HepG2 (cell line): Measurements from ENCODE around the gene SNIP1. TPM values are rescaled to one million over a fixed set of nuclear protein-coding genes. Genes with fewer than 3 reads are reported as not detected.

Experiments
- AGO2 ChIP-seq: fragments of 200-400 bp; formaldehyde crosslinking; optimal IDR thresholded peaks from 2 replicates; pipeline ENCODE3; 2017; ENCODE audit warnings: mild to moderate bottlenecking, low read depth, low read length, moderate library complexity
- ATF2 ChIP-seq: sonication (generic); formaldehyde crosslinking; IDR thresholded peaks from 2 replicates; pipeline ENCODE4 v1.4.0; 2020; ENCODE audit warnings: missing genetic modification reagents
- EP300 ChIP-seq, 3 experiments: sonication (generic) in 1 of 3; formaldehyde crosslinking in 1 of 3; IDR thresholded peaks; 2 replicates each; pipeline versions ENCODE4 v1.5.1 to v1.6.1; 2011 to 2020; ENCODE audit warnings: low read depth in 2 of 3, low read length in 2 of 3, borderline replicate concordance in 1 of 3, improper control_type of control experiment in 1 of 3, mild to moderate bottlenecking in 1 of 3, missing genetic modification reagents in 1 of 3, moderate library complexity in 1 of 3
- ESRRA ChIP-seq: sonication (generic); formaldehyde crosslinking; IDR thresholded peaks from 2 replicates; pipeline ENCODE4 v1.5.1; 2020; ENCODE audit warnings: mild to moderate bottlenecking, low read depth, missing genetic modification reagents
- HES4 ChIP-seq: sonication (generic); formaldehyde crosslinking; IDR thresholded peaks from 2 replicates; pipeline ENCODE4 v1.9.0; 2021; ENCODE audit warnings: mild to moderate bottlenecking, missing genetic modification reagents, borderline replicate concordance
- HOXA3 ChIP-seq: sonication (generic); formaldehyde crosslinking; IDR thresholded peaks from 2 replicates; pipeline ENCODE4 v1.5.0; 2020; ENCODE audit warnings: missing genetic modification reagents
- JUN ChIP-seq: sonication (generic); formaldehyde crosslinking; IDR thresholded peaks from 2 replicates; pipeline ENCODE4 v1.4.0; 2020; ENCODE audit warnings: mild to moderate bottlenecking, missing genetic modification reagents
- MAFK ChIP-seq, 2 experiments: IDR thresholded peaks in 1 of 2; conservative IDR thresholded peaks in 1 of 2; 2 replicates each; pipeline ENCODE4 v1.6.1; 2011; ENCODE audit warnings: improper control_type of control experiment in 2 of 2, low read length in 2 of 2
- MAZ ChIP-seq, 2 experiments: sonication (generic) in 1 of 2; formaldehyde crosslinking in 1 of 2; IDR thresholded peaks; 2 replicates each; pipeline versions ENCODE4 v1.5.0 to v1.6.1; 2012 to 2020; ENCODE audit warnings: low read depth in 2 of 2, mild to moderate bottlenecking in 2 of 2, borderline replicate concordance in 1 of 2, improper control_type of control experiment in 1 of 2, low read length in 1 of 2, missing genetic modification reagents in 1 of 2, moderate library complexity in 1 of 2
- NPAS2 ChIP-seq: sonication (generic); formaldehyde crosslinking; IDR thresholded peaks from 2 replicates; pipeline ENCODE4 v1.8.0; 2022; ENCODE audit warnings: mild to moderate bottlenecking, missing genetic modification reagents, borderline replicate concordance
- PREB ChIP-seq: sonication (generic); formaldehyde crosslinking; IDR thresholded peaks from 2 replicates; pipeline ENCODE4 v1.4.0; 2020; ENCODE audit warnings: missing genetic modification reagents
- SAP130 ChIP-seq: IDR thresholded peaks from 2 replicates; pipeline ENCODE4 v1.6.1; 2016; ENCODE audit warnings: low read depth
- SMARCE1 ChIP-seq: fragments of 450-650 bp; IDR thresholded peaks from 2 replicates; pipeline ENCODE4 v1.6.1; 2017; ENCODE audit warnings: borderline replicate concordance
- SMYD3 ChIP-seq: sonication (generic); formaldehyde crosslinking; IDR thresholded peaks from 2 replicates; pipeline ENCODE4 v1.8.1; 2023; ENCODE audit warnings: mild to moderate bottlenecking, missing genetic modification reagents
- TSC22D2 ChIP-seq: sonication (generic); formaldehyde crosslinking; IDR thresholded peaks from 2 replicates; pipeline ENCODE4 v1.5.1; 2020; ENCODE audit warnings: missing genetic modification reagents, mild to moderate bottlenecking, borderline replicate concordance
- ZFP37 ChIP-seq: sonication (generic); formaldehyde crosslinking; IDR thresholded peaks from 2 replicates; pipeline ENCODE4 v1.4.0; 2020; ENCODE audit warnings: missing genetic modification reagents, borderline replicate concordance
- ZNF230 ChIP-seq: sonication (generic); formaldehyde crosslinking; IDR thresholded peaks from 2 replicates; pipeline ENCODE4 v1.4.0; 2020; ENCODE audit warnings: mild to moderate bottlenecking, missing genetic modification reagents
- ZNF264 ChIP-seq: sonication (generic); formaldehyde crosslinking; IDR thresholded peaks from 2 replicates; pipeline ENCODE4 v1.4.0; 2020; ENCODE audit warnings: missing genetic modification reagents
- ZNF3 ChIP-seq: IDR thresholded peaks from 2 replicates; pipeline ENCODE4 v1.7.0; 2017; ENCODE audit warnings: inconsistent platforms
- ZNF75D ChIP-seq: sonication (generic); formaldehyde crosslinking; IDR thresholded peaks from 2 replicates; pipeline ENCODE4 v1.8.1; 2023; ENCODE audit warnings: missing genetic modification reagents, mild to moderate bottlenecking, borderline replicate concordance
- ZNF788 ChIP-seq: sonication (generic); formaldehyde crosslinking; IDR thresholded peaks from 2 replicates; pipeline ENCODE4 v1.5.0; 2020; ENCODE audit warnings: mild to moderate bottlenecking, missing genetic modification reagents, borderline replicate concordance
- polyA plus RNA-seq, 8 experiments: library from polyadenylated mRNA; depleted of rRNA in 3 of 8; stranded (reverse) in 7 of 8; unstranded in 1 of 8; fragments of >200 nt; fragmentation: Illumina TruSeq in 4 of 8; extraction: Trizol in 4 of 8; gene quantifications; 2 replicates each; pipeline versions ENCODE4 v1.2.1 to v1.2.3, GENCODE V29; 2011 to 2016; ENCODE audit warnings: low read depth in 4 of 8, missing spikeins in 1 of 8, mixed read lengths in 1 of 8; ENCODE audit not compliant: insufficient read depth in 1 of 8
- total RNA-seq, 5 experiments: library from RNA; depleted of rRNA; stranded (reverse); fragments of >200 nt; fragmentation: Illumina TruSeq; extraction: Trizol; gene quantifications; 2 replicates each; pipeline ENCODE4 v1.2.3, GENCODE V29; 2016; ENCODE audit warnings: low read depth in 1 of 5
- TF ChIP-seq, protein P1 (sequence below): sonication (generic); formaldehyde crosslinking; IDR thresholded peaks from 2 replicates; pipeline ENCODE4 v1.5.0; 2020; ENCODE audit warnings: mild to moderate bottlenecking, missing genetic modification reagents
- TF ChIP-seq, protein P2 (sequence below): sonication (generic); formaldehyde crosslinking; conservative IDR thresholded peaks from 2 replicates; pipeline ENCODE4 v1.8.0; 2022; ENCODE audit warnings: missing genetic modification reagents

Gene SNIP1
- total and polyA plus RNA-seq, 2 of the 13 experiments (the other 11 are each of a cell fraction or from before 2014, with no cell fraction given) = 5.5 to 11.2 TPM

DNA sequence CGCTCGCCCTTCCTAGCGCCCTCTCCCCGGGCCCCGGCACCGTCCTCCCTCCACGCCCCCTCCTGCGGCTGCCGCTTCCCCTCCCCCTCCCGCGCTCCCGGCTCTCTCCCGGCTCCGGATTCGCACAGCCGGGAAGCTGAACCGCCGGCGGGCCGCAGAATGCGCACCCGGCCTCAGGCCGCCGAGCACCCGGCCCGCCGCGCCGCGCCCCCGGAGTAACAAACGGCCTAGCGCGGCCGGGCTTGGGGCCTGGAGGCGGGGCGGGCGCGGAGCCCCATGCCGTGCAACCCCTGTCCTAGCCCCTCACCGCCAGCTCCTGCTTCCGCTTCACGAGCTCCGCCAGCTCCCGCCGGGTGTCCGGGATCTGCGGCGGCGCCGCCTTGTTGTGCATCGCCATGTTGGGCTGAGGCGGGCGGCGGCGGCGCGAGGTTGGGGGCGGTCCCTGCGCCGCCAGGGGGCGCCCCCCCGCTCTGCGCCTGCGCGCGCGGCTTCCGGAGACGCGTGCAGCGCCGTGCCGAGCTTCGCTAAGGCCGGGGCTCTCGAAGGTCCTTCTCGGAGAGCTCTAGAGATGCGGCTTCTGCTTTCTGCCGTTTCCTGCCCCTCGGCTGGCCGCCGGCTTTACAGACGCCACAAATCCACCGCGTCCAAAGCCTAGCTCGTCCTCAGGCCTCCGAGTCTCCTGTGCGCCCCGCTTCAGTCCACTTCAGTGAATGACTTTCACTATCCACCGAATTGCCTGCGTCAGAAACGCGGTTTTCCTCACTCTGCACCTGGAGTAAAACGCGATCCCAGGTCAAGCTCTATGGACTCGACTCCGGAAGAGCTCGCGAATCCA, 39.5 kb downstream of the SNIP1 start, which contains the start of gene MEAF6 (continued):
- TF ChIP-seq HES4 (CRISPR knock-in tag) = peak; percentile 83
- no peak for TF ChIP-seq SMARCE1
- TF ChIP-seq ZNF788 = no peak; the same call in 1 of the 2 replicates
- TF ChIP-seq TSC22D2 = 0 out of 2 replicates have a peak, but pooled peaks have one; percentile 76
- peak; percentile 61; the same call in 1 of the 2 replicates for TF ChIP-seq JUN (CRISPR knock-in tag)
- TF ChIP-seq MAZ (IDR thresholded peaks at IDR 0.05; ENCODE audit: borderline replicate concordance, low read depth, low read length) = no peak
- peak; percentile 53; the same call in 1 of the 2 replicates for TF ChIP-seq MAZ (CRISPR knock-in tag; IDR thresholded peaks at IDR 0.05; ENCODE audit: low read depth)
- TF ChIP-seq SMYD3 (CRISPR knock-in tag) = 0 out of 2 replicates have a peak, but pooled peaks have one; percentile 47
- peak; percentile 68 for TF ChIP-seq SAP130
- TF ChIP-seq, protein P1, sequence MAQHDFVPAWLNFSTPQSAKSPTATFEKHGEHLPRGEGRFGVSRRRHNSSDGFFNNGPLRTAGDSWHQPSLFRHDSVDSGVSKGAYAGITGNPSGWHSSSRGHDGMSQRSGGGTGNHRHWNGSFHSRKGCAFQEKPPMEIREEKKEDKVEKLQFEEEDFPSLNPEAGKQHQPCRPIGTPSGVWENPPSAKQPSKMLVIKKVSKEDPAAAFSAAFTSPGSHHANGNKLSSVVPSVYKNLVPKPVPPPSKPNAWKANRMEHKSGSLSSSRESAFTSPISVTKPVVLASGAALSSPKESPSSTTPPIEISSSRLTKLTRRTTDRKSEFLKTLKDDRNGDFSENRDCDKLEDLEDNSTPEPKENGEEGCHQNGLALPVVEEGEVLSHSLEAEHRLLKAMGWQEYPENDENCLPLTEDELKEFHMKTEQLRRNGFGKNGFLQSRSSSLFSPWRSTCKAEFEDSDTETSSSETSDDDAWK = no peak
- TF ChIP-seq EP300 (IDR thresholded peaks at IDR 0.05; ENCODE audit: low read depth in 2 of 2, low read length in 2 of 2) = no peak
- no peak for TF ChIP-seq EP300 (CRISPR knock-in tag; IDR thresholded peaks at IDR 0.05; ENCODE audit: borderline replicate concordance)
- TF ChIP-seq AGO2 = peak; percentile 22
- no peak for TF ChIP-seq ATF2
- TF ChIP-seq HOXA3 = peak; percentile 91
- TF ChIP-seq MAFK (conservative IDR thresholded peaks at IDR 0.05 in 1 of 2, IDR thresholded peaks at IDR 0.05 in 1 of 2; ENCODE audit: low read length in 2 of 2) = no peak
- peak; percentile 90 for TF ChIP-seq ZFP37 (CRISPR knock-in tag)
- no peak for TF ChIP-seq ZNF75D
- TF ChIP-seq ESRRA = no peak; the same call in 1 of the 2 replicates
- TF ChIP-seq PREB = no peak
- TF ChIP-seq ZNF230 (CRISPR knock-in tag) = peak; percentile 59; the same call in 1 of the 2 replicates
- TF ChIP-seq, protein P2, sequence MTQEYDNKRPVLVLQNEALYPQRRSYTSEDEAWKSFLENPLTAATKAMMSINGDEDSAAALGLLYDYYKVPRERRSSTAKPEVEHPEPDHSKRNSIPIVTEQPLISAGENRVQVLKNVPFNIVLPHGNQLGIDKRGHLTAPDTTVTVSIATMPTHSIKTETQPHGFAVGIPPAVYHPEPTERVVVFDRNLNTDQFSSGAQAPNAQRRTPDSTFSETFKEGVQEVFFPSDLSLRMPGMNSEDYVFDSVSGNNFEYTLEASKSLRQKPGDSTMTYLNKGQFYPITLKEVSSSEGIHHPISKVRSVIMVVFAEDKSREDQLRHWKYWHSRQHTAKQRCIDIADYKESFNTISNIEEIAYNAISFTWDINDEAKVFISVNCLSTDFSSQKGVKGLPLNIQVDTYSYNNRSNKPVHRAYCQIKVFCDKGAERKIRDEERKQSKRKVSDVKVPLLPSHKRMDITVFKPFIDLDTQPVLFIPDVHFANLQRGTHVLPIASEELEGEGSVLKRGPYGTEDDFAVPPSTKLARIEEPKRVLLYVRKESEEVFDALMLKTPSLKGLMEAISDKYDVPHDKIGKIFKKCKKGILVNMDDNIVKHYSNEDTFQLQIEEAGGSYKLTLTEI (CRISPR knock-in tag) = no peak
- TF ChIP-seq ZNF3 (CRISPR knock-in tag) = no peak
- no peak for TF ChIP-seq NPAS2 (CRISPR knock-in tag)
- TF ChIP-seq ZNF264 (CRISPR knock-in tag) = peak; percentile 82
